Measurements from ENCODE around the gene ZNF280B. TPM values are rescaled to one million over a fixed set of nuclear protein-coding genes. Genes with fewer than 3 reads are reported as not detected.

The ZNF280B gene
- total RNA-seq, 1 experiment from 2014 or later = 8.2 TPM

- Histone ChIP-seq H2AK5ac (ENCODE audit: insufficient read length, low read length) (no peak overlapping the region), H4K20me1 (ENCODE audit: control insufficient read depth, insufficient read depth, insufficient read length) (no peaks in the 10 kb centered on the region), H4K8ac (replicated peaks; ENCODE audit: insufficient read length, low read depth, low read length) (no peak overlapping the region), H3K9ac (ENCODE audit: extremely low read depth, insufficient read length, low read length) (no peak overlapping the region), H2BK5ac (ENCODE audit: insufficient read length, low read length) (no peak overlapping the region), H3K23ac (ENCODE audit: insufficient read length, low read depth, low read length) (no peak overlapping the region), H3K56ac (ENCODE audit: insufficient read length, low read depth, low read length) (no peak overlapping the region), H3K18ac (ENCODE audit: insufficient read length, low read depth, low read length) (no peak overlapping the region), H2BK120ac (ENCODE audit: low read depth, low read length, poor library complexity, severe bottlenecking) (no peak overlapping the region), H3K14ac (ENCODE audit: insufficient read depth, low read length) (no peak overlapping the region), H2BK12ac (ENCODE audit: insufficient read length, low read depth, low read length) (no peak overlapping the region), H3K4me1 (ENCODE audit: insufficient read depth, low read length) (no peaks in the 10 kb centered on the region), H2BK15ac (ENCODE audit: low read depth, low read length) (no peak overlapping the region), H2AFZ (ENCODE audit: low read length) (no peak overlapping the region), H3K9me3 (ENCODE audit: control insufficient read depth, low read depth, low read length) (peaks cover 15% of the 10 kb centered on the region), H3K79me1 (ENCODE audit: insufficient read depth, low read depth, low read length, poor library complexity, severe bottlenecking) (no peaks in the 10 kb centered on the region), H4K91ac (ENCODE audit: insufficient read length, low read depth, low read length) (no peak overlapping the region), H3K4ac (ENCODE audit: low read depth, low read length) (no peak overlapping the region), H2BK20ac (ENCODE audit: low read depth, low read length, poor library complexity, severe bottlenecking) (no peak overlapping the region), H3T11ph (ENCODE audit: low read length) (no peak overlapping the region), H3K4me2 (ENCODE audit: insufficient read depth, insufficient read length, low read length) (no peak overlapping the region), H3K27me3 (ENCODE audit: insufficient read depth, low read length) (peaks cover 8% of the 10 kb centered on the region), H3K23me2 (ENCODE audit: insufficient read length, low read depth, low read length, poor library complexity, severe bottlenecking) (no peaks in the 10 kb centered on the region), H3K27ac (ENCODE audit: insufficient read length, low read depth, low read length) (no peak overlapping the region), H4K5ac (ENCODE audit: insufficient read length, low read depth, low read length) (no peak overlapping the region), H3K79me2 (ENCODE audit: insufficient read depth, low read length) (no peaks in the 10 kb centered on the region)
- TF ChIP-seq CTCF (conservative IDR thresholded peaks at IDR 0.05) = peak; percentile 60
- Mint-ChIP-seq H3K4me3 (no peak overlapping the region), H3K36me3 (ENCODE audit: insufficient read depth in 1 of 3, low read depth in 3 of 3) (peaks cover 8 to 11% (median 10%) of the 10 kb centered on the region in 3 experiments; a peak in 6 of 7 replicates), H3K27ac (no peak overlapping the region), H3K27me3 (ENCODE audit: low read depth) (peaks cover 100% of the 10 kb centered on the region), H3K9me3 (peaks cover 34 to 41% of the 10 kb centered on the region in 2 experiments), H3K4me1 (peaks cover 0 to 2% of the 10 kb centered on the region in 2 experiments; a peak in 2 of 4 replicates)
- no peak for DNase-seq
Observed at GRCh38 chr22:22460635-22461034, 47.9 kb downstream of the ZNF280B start.
